GM20431 (cell line): ENCODE measurements around the gene NUAK1.

ENCODE experiments used
- in situ Hi-C: fragments of 300-500 bp; cut with MseI, MboI; formaldehyde crosslinking; loops from one replicate; pipeline ENCODE4 v1.15.0; 2020; ENCODE audit warnings: low sequenced_read_pairs; ENCODE audit not compliant: unreplicated experiment

NUAK1 gene

DNA sequence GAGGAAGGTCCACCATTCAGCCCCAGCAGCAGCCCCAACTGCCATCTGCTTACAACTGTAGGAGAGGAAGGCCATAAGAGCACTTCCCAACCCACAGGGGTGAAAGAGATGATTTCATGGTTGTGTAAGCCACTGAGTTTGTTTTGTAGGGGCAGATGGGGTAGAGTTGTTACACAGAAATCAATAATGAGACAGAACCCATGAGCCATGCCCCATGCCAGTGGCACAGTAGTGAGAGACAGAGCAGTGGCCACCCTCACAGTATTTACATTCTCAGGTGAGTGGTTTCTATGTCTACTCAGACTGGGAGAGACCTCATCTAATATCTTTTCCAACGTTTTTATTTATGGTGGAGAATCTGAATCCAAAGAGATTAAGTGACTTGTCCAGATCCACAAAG, 68.6 kb downstream of the NUAK1 start:
- in situ Hi-C loops = no loop called here

DNA sequence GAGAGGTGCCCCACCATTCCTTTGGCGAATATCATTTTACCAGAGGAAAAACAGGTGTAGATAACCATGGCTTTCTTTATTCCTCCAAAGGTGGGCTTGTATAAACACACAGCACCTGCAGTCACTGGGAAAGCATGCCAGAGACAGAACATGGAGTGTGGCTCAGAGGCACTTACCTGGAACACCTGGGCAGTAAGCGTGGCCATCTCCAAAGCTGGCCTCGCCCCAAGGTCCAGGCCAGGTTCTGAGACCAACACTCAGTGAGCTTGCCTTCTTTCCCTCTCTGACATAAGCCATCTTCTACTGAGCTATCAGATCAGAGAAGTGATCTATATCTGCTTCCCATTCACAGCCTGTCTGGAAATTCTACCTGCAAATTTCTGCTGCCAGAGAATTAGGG, 70.5 kb downstream of the NUAK1 start:
- in situ Hi-C loops = no loop called here

DNA sequence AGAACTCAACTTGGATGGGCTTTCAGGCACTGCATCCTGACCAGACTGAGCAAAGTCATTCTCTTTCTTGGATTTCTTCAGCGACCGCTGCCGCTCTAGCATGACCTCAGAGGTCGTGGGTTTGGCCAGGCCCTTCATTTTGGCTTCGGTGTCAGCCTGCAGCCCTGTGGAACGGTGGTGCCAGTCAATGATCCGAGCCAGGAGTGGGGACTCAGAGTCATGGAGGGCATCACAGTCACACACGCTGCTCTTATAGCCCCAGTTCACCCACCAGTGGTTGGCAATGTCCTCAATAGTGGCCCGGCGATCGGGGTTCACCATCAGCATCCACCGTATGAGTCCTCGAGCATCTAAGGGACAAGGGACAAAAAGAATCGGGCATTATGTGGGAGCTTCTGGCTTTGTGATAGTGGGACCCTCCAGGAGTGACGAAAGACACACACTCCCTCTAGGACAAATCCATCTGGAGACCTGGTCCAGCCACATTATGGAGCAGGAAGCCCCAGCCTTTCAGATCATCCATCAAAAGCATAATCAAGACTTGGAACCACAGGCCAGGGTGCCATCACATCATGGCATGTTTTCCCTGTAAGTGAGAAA, 71.0 kb downstream of the NUAK1 start:
- in situ Hi-C loops = no loop called here

DNA sequence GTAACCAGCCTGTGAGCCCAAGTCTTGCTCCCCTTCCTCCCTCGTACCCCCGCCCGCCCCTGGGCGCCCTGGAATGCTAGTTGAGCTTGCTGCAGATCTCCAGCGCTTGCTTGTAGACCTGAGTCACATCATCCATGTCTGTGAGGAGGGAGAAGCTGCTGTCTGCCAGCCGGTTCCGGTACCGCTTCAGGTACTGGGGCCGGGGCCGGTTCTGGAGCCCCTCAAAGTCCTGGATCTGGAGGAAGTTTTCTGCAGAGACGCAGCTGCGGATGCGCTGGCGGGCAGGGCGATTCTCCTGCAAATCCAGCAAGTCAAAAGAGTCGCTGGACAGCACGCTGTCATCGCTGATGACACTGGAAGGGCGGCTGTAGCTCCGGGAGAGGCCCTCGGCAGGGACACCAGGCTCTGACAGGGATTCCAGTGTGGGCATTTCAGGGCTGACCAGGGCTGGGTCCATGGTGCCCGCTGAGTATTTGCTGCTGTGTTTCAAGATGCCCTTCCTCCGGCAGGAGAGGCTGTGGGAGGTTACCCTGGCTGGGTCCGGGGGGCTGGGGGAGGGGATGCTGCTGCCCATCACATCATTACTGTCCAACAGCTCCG, 71.9 kb downstream of the NUAK1 start:
- in situ Hi-C loops = no loop called here

DNA sequence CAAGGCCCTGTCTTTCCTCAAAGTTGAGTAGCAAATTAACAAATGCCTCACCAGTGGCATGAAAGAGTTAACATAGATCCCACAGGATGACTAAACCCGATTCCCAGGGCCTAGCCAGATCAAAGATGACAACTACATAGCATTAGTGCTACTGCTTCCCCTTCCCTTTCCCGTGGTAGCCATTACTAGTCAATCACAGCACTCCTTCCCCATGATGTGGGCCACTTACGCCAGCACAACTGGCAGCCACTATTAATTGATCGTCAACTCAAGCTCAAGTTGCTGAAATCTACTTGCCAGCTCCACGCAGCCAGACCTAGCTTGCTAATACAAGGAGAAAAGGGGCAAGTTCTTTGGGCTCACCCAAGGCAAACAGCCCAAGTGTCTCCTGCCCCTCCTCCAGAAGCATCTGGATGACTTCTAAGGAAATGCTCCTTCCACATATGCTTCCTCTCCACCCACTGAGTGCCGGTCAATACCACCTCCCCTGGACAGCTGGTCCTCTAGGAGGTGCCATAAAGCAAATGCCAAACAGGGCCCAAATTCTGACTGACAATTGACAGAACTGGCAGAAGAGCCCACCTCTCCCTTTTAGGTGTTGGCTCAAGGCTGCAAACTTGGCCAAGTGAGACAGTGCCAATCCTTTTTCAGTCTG, 72.6 kb downstream of the NUAK1 start:
- in situ Hi-C loops = no loop called here

DNA sequence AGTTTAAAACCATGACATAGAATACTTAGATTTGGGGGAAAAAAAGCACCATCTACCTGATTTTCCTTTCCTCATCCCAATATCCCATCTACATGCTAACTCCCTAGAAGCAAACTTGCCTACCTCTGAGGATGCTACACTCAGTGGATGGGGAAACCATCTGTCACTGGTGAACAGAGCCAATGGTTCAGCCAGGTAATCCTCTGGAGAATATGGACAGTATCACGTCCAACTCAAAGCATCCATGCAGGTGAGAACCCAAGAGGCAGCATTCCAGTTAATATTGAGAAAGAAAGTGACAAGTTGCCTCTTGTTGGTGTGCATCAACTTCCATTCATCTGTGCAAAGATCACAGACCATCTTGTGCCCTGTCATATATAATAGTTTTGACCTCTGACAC, 73.2 kb downstream of the NUAK1 start:
- in situ Hi-C loops = no loop called here

DNA sequence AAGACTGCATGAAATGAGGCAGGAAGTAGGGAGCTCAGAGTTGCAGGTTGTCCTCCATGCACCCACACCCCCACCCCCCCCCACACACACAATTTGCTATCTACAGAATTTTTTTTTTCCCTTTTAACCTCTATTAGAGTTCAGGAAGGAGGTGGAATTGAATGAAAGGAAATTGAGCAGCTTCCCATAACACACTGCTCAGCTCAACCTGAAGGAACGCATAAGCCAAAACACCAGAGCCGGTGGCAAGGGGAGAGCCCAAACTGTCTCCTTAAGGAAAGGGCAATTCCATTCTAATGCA, 74.1 kb downstream of the NUAK1 start:
- in situ Hi-C loops = no loop called here

DNA sequence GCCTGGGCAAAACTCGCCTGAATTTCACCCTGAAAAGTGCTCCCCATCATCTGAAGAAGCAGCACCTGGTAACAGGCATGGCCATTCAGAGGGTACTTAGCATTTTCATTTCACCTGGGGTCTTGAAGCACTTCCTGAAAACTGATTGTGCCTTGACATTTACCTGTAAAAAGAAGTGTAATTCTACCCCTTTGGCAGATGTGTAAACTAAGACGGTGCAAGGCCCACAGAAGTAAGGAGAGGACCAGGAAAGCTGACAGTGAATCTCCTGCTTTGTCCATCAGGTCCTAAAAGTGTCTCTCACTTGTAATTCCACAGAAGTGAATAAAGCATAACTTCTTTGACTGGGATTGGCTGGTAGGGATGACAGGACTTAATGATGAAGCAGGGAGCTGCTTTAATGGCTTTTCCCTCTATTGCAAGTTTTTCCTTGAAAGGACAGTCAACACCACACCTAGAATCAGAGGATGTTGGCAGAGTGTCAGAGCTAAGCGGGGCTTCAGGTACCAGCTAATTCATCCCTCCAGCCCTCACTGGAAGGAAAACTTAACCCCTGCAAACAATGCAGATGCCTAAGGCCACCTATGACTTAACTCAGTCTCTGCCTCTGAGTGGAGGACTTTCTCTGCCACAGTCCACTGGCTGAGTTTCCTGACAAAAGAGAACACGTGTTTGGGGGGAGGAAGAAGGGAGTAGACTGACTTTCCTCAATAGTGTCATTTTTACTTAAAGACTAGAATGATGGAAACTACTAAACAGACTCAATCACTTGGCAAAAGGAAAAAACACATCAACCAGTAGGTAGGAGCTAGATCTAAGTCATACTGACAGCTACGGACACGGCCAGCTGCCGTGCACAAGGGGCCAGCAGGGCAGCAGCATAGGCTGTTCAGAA, 74.7 kb downstream of the NUAK1 start:
- in situ Hi-C loops = no loop called here

DNA sequence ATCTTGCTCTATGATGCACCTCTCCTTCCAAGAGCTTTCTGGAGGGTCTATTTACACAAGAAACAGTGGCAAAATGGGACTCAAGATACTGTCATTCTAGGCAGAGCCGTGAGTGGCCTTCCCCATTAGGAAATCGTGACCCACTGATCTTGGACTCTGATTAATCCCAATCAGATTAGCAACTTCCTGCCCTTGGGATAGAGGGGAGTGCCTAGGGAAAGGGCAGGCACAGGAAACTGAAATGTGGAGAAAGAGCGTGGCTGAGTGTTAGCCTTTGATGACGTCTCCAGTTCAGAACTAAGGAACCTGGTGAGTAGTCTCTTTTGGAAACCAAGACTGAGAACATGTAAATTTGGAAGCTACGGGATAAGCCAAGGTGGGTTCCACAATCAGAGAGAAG, 76.1 kb downstream of the NUAK1 start:
- in situ Hi-C loops = no loop called here

DNA sequence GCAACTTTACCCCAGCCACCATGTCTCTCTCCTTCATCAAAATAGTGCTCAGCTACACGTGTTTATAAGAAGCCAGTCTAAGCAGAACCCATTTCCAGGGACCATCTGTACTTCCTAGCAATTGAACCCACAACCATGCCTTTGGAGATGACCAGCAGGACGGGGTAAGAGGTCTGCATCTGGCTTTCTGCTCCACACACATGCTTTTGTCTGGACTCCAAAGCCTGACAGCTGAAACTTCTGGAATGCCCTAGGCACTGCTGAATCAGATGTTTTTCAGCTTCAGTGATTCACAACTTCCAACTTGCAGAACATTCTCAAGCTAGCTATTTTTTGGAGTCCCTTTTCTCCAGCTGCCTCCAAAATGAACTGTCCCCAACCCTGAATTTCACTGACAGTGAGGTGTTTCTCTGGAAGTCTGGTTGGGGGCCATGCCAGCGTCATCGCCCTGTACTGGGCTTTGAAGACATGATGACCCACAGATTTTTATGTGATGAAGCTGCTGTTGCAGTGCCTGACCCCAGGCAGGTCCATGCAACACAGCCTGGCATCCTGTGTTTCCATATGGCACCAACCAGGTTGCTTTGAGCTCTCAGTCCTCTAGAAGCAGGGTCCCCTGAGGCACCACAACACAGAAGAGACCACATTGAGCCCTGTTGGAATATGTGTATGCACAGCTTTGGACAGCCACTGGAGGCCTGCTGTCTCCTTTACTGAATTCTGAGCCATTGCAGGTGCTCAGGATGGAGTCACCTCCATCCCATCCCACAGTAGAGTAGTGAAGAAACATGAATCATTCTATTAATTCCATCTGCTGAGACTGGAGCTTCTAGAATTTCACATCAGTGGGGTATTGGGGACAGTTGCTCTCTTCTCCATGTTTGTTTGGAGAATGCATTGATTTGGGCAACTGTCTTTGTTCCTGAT, 80.2 kb downstream of the NUAK1 start:
- in situ Hi-C loops = no loop called here

DNA sequence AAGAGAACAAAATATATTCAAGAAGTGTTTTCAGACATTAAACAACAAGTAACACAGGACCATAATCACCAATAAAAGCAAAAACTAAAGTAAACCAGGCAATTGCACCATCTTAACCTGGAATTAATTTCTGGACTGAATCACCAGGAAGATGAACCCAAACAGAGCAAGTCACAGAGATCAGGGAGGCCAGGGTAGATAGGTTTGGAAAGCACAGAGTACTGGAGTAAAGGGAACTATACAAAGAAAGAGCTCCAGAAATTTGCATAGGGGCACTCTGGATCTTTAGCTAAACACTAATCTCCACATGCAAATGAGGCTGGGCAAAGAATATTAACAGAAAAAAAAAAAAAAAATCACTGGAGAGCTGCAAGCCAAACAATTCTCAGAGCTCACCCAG, 84.7 kb downstream of the NUAK1 start:
- in situ Hi-C loops = no loop called here

DNA sequence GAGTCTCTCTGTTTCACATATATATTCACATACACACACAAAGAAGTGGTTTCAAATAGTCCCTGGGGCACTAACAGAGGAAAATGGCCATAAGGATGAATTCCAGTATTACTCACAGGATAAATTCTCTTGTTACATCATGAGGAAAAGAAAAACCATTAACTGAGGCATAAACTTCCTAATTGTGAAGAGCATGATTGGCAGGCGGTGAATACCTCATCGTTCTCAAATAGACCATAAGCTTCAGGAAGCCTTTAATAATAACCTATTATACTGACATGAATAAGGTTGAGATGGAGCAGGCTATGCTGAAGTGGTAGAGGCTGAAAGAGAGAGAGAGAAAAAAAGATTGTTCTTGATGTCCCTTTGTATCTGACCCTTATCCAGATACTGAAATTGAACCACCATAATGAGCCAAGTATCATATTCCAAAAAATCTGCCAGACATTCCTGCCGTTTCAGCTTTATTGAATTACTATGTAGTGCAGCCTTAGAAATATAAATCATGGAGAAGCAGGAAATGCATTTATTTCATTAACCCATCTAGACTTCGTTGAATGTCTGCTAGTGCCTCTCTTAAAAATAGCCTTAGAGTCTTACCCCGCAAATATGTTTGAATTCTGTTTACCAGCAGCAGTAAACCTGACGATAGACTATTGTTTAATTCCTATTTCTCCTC, 86.8 kb downstream of the NUAK1 start:
- in situ Hi-C loops = no loop called here

DNA sequence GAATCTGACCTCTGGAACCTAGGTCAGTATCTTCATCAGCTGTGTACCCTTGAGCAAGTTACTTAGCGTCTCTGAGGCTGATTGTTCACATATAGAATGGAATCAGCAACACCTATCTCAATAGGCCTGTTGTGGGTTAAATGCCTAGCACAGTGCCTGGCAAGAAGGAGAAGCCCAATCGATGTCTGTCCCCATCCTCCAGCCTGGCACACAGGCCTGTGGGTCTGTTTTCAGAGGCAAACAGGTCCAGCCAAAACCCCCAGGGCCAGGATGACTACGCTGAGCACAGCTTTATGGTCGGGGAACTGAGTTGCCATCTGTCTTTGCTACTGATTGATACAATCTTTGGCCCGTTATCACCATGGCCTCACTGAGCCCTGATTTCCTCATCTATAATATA, 89.2 kb downstream of the NUAK1 start:
- in situ Hi-C loops = no loop called here

DNA sequence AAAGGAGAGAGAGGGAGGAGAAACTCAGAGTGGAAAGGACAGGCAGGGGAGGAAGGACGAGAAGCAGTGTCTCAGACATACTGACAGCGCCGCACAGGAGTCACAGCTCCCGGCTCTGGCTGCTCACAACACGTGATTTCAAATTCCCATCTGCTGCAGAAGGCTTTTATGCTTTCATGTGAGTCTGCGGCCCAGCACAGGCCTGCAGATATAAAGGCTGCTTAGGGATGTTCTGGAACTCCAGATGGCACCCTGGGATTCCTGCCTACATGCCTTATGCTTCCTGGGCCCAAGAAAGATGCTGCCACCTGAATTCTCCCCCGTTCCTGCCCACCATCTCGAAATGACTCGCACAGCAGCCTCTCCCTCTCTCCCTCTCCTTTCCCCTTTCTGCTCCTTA, 89.6 kb downstream of the NUAK1 start:
- in situ Hi-C loops = no loop called here

DNA sequence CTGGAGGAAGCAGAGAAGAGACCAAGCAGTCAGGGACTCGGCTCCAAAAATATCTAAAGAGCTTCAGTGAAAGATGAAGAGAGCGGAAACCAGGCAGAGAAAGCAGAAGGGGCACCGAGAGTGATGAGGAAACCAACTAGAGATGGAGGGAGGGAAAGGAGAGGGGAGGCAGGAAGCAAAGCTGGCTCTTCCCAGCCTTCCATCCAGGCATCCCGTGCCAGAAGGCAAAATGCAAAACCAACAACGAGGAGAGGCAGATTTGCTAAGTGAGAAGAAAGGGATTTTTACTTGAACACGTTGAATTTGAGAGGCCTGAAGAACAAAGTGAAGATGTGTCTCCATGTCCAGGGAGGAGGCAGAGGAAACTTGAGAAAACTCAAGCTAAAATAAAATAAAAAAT, 90.1 kb downstream of the NUAK1 start:
- in situ Hi-C loops = no loop called here

DNA sequence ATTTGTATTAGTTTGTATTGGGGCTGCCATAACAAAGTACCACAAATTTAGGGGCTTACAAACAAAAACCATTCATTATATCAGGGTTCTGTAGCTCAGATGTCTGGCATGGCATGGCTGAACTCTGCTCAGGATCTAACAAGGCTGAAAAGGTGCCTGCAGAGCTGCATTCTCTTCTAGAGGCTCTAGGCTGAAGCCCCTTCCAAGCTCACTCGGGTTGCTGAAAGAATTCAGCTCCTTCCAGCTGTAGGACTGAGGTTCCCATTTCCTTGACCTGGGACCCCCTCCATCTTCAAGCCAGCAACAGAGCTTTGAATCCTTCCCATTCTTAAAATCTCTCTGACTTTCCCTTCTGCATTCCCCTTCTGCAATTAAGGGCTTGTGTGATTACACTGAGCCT, 90.7 kb downstream of the NUAK1 start:
- in situ Hi-C loops = no loop called here

DNA sequence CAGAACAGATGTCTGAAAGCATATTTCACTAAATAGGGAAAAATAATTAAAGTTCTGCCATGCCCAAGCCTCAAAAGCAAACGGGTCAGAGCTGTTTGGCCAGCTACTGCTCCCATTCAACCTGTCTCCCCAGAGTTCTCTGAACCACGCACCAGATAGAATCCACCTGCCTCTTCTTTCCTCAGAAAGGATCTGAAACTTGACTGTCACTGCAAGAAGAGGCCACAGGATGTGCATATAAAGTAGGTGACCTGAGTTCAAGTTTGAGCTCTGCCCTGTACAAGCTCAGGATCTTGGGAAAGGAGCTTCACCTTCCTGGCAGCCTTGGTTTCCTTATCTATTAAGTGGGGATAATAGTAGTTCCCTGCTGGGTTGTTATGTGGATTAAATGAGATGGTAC, 91.8 kb downstream of the NUAK1 start:
- in situ Hi-C loops = no loop called here

DNA sequence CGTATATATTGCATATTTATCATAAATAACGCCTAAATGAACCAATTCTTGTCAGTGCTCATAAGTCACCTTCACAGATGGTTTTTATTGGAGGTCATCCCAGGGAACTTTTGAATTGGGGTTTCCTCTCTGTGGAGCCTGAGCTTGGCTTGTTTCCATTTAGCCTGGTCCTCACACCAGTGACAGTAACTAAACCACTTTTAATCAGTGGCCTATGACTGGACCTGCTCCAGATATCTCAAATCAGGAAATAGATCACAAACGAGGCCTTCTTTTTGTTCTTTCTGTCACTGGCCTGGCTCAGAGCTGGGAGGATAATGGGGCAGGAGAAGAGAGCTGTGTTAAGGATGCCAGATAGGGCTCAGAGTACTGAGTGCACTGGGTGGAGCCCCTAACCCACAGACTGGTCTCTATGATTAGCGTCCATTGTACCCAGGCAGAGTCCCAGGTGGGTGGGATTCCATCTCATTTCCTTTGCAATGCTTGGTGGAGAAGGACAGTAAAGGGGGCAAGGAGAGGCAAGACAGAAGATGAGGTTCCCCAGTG, 92.4 kb downstream of the NUAK1 start:
- in situ Hi-C loops = no loop called here

DNA sequence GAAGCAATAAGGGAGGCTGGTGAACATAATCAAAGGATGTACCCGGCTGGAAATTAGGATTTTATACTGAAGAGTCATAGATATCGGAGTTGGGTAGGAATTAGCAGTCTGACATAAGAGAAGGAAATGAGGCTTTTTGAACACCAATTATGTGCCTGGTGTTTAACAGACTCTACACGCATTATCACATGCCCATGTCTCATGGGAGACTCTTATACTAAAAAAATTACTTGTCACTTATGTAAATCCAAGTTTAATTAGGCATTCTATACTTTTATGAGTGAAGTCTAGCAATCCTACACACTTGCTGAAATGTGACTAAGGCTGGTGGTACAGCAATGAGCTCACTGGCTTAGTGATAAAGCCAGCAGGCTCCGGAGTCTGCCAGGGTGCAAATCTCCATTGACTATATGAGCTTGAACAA, 93.5 kb downstream of the NUAK1 start:
- in situ Hi-C loops = no loop called here
